ENCODE measurements around the gene ZBED4. TPM values are rescaled to one million over a fixed set of nuclear protein-coding genes. Genes with fewer than 3 reads are reported as not detected.

Gene ZBED4
- total and polyA plus RNA-seq, 2 of the 13 experiments (the other 11 are each of a cell fraction or from before 2014, with no cell fraction given): 5.4 to 9.6 TPM

GRCh38 chr22:49852898-49853894 lies at the start of gene ZBED4 (continued):
- TF ChIP-seq ZBTB8A (CRISPR knock-in tag; IDR thresholded peaks at IDR 0.05; ENCODE audit: borderline replicate concordance, low read depth): peak; percentile 81; the same call in 1 of the 2 replicates
- TF ChIP-seq KLF11 (CRISPR knock-in tag; IDR thresholded peaks at IDR 0.05): no peak
- 0 out of 2 replicates have a peak, but pooled peaks have one; percentile 48 for TF ChIP-seq ELF3 (CRISPR knock-in tag; IDR thresholded peaks at IDR 0.05)
- no peak for TF ChIP-seq IRF2 (CRISPR knock-in tag; IDR thresholded peaks at IDR 0.05)
- peak; percentile 58; the same call in 1 of the 2 replicates for TF ChIP-seq ZNF777 (CRISPR knock-in tag; IDR thresholded peaks at IDR 0.05)
- TF ChIP-seq ETV6 (CRISPR knock-in tag; conservative IDR thresholded peaks at IDR 0.05): peak; percentile 71; the same call in 1 of the 2 replicates
- TF ChIP-seq ZNF33A (CRISPR knock-in tag; IDR thresholded peaks at IDR 0.05; ENCODE audit: borderline replicate concordance): 0 out of 2 replicates have a peak, but pooled peaks have one; percentile 41
- no peak for TF ChIP-seq ESRRA (CRISPR knock-in tag; IDR thresholded peaks at IDR 0.05; ENCODE audit: low read depth)
- TF ChIP-seq POLR2A (IDR thresholded peaks at IDR 0.05; ENCODE audit: insufficient read depth in 1 of 2, low read depth in 2 of 2, low read length in 2 of 2): peak; percentile 77 to 85
- no peak for TF ChIP-seq ZNF513 (CRISPR knock-in tag; conservative IDR thresholded peaks at IDR 0.05)
- TF ChIP-seq TMF1 (CRISPR knock-in tag; IDR thresholded peaks at IDR 0.05; ENCODE audit: low read depth): peak; percentile 73; the same call in 1 of the 2 replicates
- TF ChIP-seq REXO4 (CRISPR knock-in tag; IDR thresholded peaks at IDR 0.05; ENCODE audit: borderline replicate concordance): no peak
- TF ChIP-seq HNRNPL (IDR thresholded peaks at IDR 0.05; ENCODE audit: low read depth, low read length): no peak
- no peak for TF ChIP-seq FOSL1 (CRISPR knock-in tag; IDR thresholded peaks at IDR 0.05; ENCODE audit: borderline replicate concordance)
- no peak for TF ChIP-seq ZC3H13 (CRISPR knock-in tag; IDR thresholded peaks at IDR 0.05)
- TF ChIP-seq LRRFIP1 (CRISPR knock-in tag; conservative IDR thresholded peaks at IDR 0.05): no peak
- no peak for TF ChIP-seq ZNF775 (CRISPR knock-in tag; IDR thresholded peaks at IDR 0.05; ENCODE audit: borderline replicate concordance)
- TF ChIP-seq MED13 (CRISPR knock-in tag; IDR thresholded peaks at IDR 0.05): no peak
- no peak for TF ChIP-seq CREB1 (IDR thresholded peaks at IDR 0.05)
- no peak for TF ChIP-seq CREB1 (CRISPR knock-in tag; IDR thresholded peaks at IDR 0.05)
- TF ChIP-seq NR0B2 (CRISPR knock-in tag; IDR thresholded peaks at IDR 0.05): no peak; the same call in none of the 2 replicates
- TF ChIP-seq ZNF205 (CRISPR knock-in tag; IDR thresholded peaks at IDR 0.05): peak; percentile 33; the same call in 1 of the 2 replicates
- no peak for TF ChIP-seq ZNF629 (CRISPR knock-in tag; conservative IDR thresholded peaks at IDR 0.05)
- peak; percentile 82 for TF ChIP-seq ZNF670 (CRISPR knock-in tag; IDR thresholded peaks at IDR 0.05; ENCODE audit: borderline replicate concordance)
- TF ChIP-seq MBNL3 (CRISPR knock-in tag; conservative IDR thresholded peaks at IDR 0.05): no peak

Measured in HepG2 (cell line).